SK-N-SH treated with all-trans-retinoic acid at 6 μM for 48 hours (cell line): ENCODE data around the gene LRTM1.

Experiments
- ATAC-seq: fragments of 200-7000 bp; cut with Tn5 transposase; 3 replicates; pipeline ENCODE4 v1.9.1; 2020; ENCODE audit warnings: mild to moderate bottlenecking, moderate library complexity
- ARNTL ChIP-seq: fragments of 450-650 bp; formaldehyde crosslinking; IDR thresholded peaks from 2 replicates; pipeline ENCODE4 v1.5.0; 2020; ENCODE audit warnings: low read depth, mild to moderate bottlenecking, moderate library complexity, borderline replicate concordance
- BACH2 ChIP-seq: fragments of 250-450 bp; sonication (Bioruptor Pico); IDR thresholded peaks from 2 replicates; pipeline ENCODE4 v1.9.0; 2021; ENCODE audit warnings: mild to moderate bottlenecking, borderline replicate concordance
- CREB5 ChIP-seq: fragments of 250-450 bp; sonication (Bioruptor Pico); IDR thresholded peaks from 2 replicates; pipeline ENCODE4 v1.5.1; 2020; ENCODE audit warnings: low read depth, mild to moderate bottlenecking, moderate library complexity
- CSDC2 ChIP-seq: fragments of 250-450 bp; sonication (Bioruptor Pico); IDR thresholded peaks from 2 replicates; pipeline ENCODE4 v1.5.0; 2020; ENCODE audit warnings: mild to moderate bottlenecking, moderate library complexity
- CSRNP3 ChIP-seq: fragments of 250-450 bp; sonication (Bioruptor Pico); IDR thresholded peaks from 2 replicates; pipeline ENCODE4 v1.5.1; 2021; ENCODE audit warnings: mild to moderate bottlenecking, moderate library complexity
- GLIS3 ChIP-seq: fragments of 250-450 bp; sonication (Bioruptor Pico); IDR thresholded peaks from 2 replicates; pipeline ENCODE4 v1.5.0; 2020; ENCODE audit warnings: mild to moderate bottlenecking, moderate library complexity
- PATZ1 ChIP-seq: fragments of 250-450 bp; sonication (Bioruptor Pico); IDR thresholded peaks from 2 replicates; pipeline ENCODE4 v1.8.0; 2020; ENCODE audit warnings: mild to moderate bottlenecking, moderate library complexity, borderline replicate concordance
- RARB ChIP-seq: fragments of 250-450 bp; sonication (Bioruptor Pico); IDR thresholded peaks from 2 replicates; pipeline ENCODE4 v1.8.0; 2021; ENCODE audit warnings: mild to moderate bottlenecking, moderate library complexity
- SNAI2 ChIP-seq: fragments of 250-450 bp; sonication (Bioruptor Pico); IDR thresholded peaks from 2 replicates; pipeline ENCODE4 v1.5.0; 2020; ENCODE audit warnings: mild to moderate bottlenecking, moderate library complexity
- TCF4 ChIP-seq: fragments of 250-450 bp; sonication (Bioruptor Pico); IDR thresholded peaks from 2 replicates; pipeline ENCODE4 v1.8.0; 2021; ENCODE audit warnings: mild to moderate bottlenecking, moderate library complexity, borderline replicate concordance
- TOX ChIP-seq: fragments of 250-450 bp; sonication (Bioruptor Pico); IDR thresholded peaks from 2 replicates; pipeline ENCODE4 v1.8.0; 2021; ENCODE audit warnings: mild to moderate bottlenecking, moderate library complexity, borderline replicate concordance
- TSHZ2 ChIP-seq: fragments of 250-450 bp; sonication (Bioruptor Pico); IDR thresholded peaks from 2 replicates; pipeline ENCODE4 v1.5.0; 2020; ENCODE audit warnings: mild to moderate bottlenecking, moderate library complexity
- ZC3H10 ChIP-seq: fragments of 250-450 bp; sonication (Bioruptor Pico); IDR thresholded peaks from 2 replicates; pipeline ENCODE4 v1.5.1; 2021; ENCODE audit warnings: mild to moderate bottlenecking, moderate library complexity
- ZFP3 ChIP-seq: fragments of 250-450 bp; sonication (Bioruptor Pico); IDR thresholded peaks from 2 replicates; pipeline ENCODE4 v1.5.0; 2020; ENCODE audit warnings: mild to moderate bottlenecking, moderate library complexity
- ZFP30 ChIP-seq: fragments of 450-650 bp; formaldehyde crosslinking; IDR thresholded peaks from 2 replicates; pipeline ENCODE4 v1.5.0; 2022; ENCODE audit warnings: mild to moderate bottlenecking, moderate library complexity
- ZNF565 ChIP-seq: fragments of 450-650 bp; formaldehyde crosslinking; conservative IDR thresholded peaks from 2 replicates; pipeline ENCODE4 v1.5.0; 2020; ENCODE audit warnings: low read depth, mild to moderate bottlenecking, moderate library complexity
- ZNF70 ChIP-seq: fragments of 450-650 bp; formaldehyde crosslinking; IDR thresholded peaks from 2 replicates; pipeline ENCODE4 v1.5.0; 2020; ENCODE audit warnings: mild to moderate bottlenecking, moderate library complexity
- ZNF8 ChIP-seq: fragments of 450-650 bp; formaldehyde crosslinking; IDR thresholded peaks from 2 replicates; pipeline ENCODE4 v1.5.0; 2020; ENCODE audit warnings: mild to moderate bottlenecking, moderate library complexity

LRTM1 gene

GRCh38 chr3:54960082-54960481 lies 32.2 kb upstream of the LRTM1 start (continued):
- no peak for TF ChIP-seq CSRNP3 (CRISPR knock-in tag)
- TF ChIP-seq PATZ1 (CRISPR knock-in tag): no peak
- no peak for TF ChIP-seq TCF4
- TF ChIP-seq TOX (CRISPR knock-in tag): no peak
- TF ChIP-seq ZFP3: no peak
- TF ChIP-seq ZNF565: no peak
- TF ChIP-seq ARNTL (CRISPR knock-in tag): no peak
- TF ChIP-seq, all 23 proteins: peak for 0

- no peak for TF ChIP-seq SNAI2 (CRISPR knock-in tag)
- no peak for TF ChIP-seq ZFP3
- no peak for TF ChIP-seq BACH2 (CRISPR knock-in tag)
- TF ChIP-seq ZNF8 (CRISPR knock-in tag): no peak
- TF ChIP-seq ZNF70 (CRISPR knock-in tag): no peak
- no peak for TF ChIP-seq CSDC2 (CRISPR knock-in tag)
- no peak for TF ChIP-seq ZFP30 (CRISPR knock-in tag)
- no peak for TF ChIP-seq GLIS3 (CRISPR knock-in tag)
- no peak for TF ChIP-seq RARB (CRISPR knock-in tag)
- no peak for TF ChIP-seq TOX (CRISPR knock-in tag)
- TF ChIP-seq TSHZ2: no peak
- TF ChIP-seq TCF4: no peak
- peak; percentile 66 for ATAC-seq
These were observed 29.9 kb upstream of the LRTM1 start for GRCh38 chr3:54957711-54958110.

GRCh38 chr3:54955941-54956340 lies 28.1 kb upstream of the LRTM1 start:
- no peak for ATAC-seq
- TF ChIP-seq CSRNP3 (CRISPR knock-in tag) (no peak), ZNF70 (CRISPR knock-in tag) (no peak)
- TF ChIP-seq, all 23 proteins: peak for 0

GRCh38 chr3:54955496-54955895 lies 27.6 kb upstream of the LRTM1 start:
- TF ChIP-seq CREB5 (CRISPR knock-in tag): no peak
- TF ChIP-seq, all 23 proteins: peak for 0
- ATAC-seq: no peak

- no peak for ATAC-seq
These were observed 26.7 kb upstream of the LRTM1 start for GRCh38 chr3:54954521-54954920.

More at GRCh38 chr3:54954521-54954920, 26.7 kb upstream of the LRTM1 start:
- TF ChIP-seq ZC3H10 (CRISPR knock-in tag) (no peak), BACH2 (CRISPR knock-in tag) (no peak), GLIS3 (CRISPR knock-in tag) (no peak)
- TF ChIP-seq, all 23 proteins: peak for 0
